ENCODE data around the gene PDZRN4.
"Not testable (repeated sequence)": the region's sequence is repeated elsewhere in the genome, so short reads cannot be mapped to it uniquely, and the experiment has no call there.

Gene PDZRN4

DNA sequence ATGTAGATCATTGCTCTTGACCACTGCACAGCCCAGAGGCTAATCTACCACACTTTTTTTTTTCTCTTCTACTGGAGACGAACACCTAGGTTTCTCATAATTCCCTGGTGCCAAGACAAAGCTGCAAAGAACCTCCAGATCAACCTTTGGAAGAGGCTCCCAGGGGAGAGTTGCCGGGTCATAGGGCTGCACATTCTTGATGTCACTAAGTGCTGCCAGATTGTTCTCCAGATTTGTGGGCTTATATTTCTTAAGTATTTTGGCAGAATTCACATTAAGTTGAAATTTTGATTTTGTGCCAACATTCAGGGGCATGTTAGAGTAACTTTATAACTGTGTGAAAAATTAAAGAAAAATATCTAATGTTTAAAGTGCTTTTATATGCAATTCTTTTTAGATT lies 13.5 kb upstream of the PDZRN4 start:
- DNase-seq (ENCODE audit: low spot score): no peak
- Histone ChIP-seq H3K27ac (no peak overlapping the region), H3K4me3 (no peak overlapping the region)
- TF ChIP-seq, protein P1, sequence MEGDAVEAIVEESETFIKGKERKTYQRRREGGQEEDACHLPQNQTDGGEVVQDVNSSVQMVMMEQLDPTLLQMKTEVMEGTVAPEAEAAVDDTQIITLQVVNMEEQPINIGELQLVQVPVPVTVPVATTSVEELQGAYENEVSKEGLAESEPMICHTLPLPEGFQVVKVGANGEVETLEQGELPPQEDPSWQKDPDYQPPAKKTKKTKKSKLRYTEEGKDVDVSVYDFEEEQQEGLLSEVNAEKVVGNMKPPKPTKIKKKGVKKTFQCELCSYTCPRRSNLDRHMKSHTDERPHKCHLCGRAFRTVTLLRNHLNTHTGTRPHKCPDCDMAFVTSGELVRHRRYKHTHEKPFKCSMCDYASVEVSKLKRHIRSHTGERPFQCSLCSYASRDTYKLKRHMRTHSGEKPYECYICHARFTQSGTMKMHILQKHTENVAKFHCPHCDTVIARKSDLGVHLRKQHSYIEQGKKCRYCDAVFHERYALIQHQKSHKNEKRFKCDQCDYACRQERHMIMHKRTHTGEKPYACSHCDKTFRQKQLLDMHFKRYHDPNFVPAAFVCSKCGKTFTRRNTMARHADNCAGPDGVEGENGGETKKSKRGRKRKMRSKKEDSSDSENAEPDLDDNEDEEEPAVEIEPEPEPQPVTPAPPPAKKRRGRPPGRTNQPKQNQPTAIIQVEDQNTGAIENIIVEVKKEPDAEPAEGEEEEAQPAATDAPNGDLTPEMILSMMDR (IDR thresholded peaks at IDR 0.05): no peak

DNA sequence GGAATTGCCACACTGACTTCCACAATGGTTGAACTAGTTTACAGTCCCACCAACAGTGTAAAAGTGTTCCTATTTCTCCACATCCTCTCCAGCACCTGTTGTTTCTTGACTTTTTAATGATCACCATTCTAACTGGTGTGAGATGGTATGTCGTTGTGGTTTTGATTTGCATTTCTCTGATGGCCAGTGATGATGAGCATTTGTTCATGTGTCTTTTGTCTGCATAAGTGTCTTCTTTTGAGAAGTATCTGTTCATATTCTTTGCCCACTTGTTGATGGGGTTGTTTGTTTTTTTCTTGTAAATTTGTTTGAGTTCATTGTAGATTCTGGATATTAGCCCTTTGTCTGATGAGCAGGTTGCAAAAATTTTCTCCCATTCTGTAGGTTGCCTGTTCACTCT lies 8.6 kb upstream of the PDZRN4 start:
- DNase-seq (ENCODE audit: low spot score); H3K4me3 ChIP-seq; H3K27ac ChIP-seq: not testable (repeated sequence)

DNA sequence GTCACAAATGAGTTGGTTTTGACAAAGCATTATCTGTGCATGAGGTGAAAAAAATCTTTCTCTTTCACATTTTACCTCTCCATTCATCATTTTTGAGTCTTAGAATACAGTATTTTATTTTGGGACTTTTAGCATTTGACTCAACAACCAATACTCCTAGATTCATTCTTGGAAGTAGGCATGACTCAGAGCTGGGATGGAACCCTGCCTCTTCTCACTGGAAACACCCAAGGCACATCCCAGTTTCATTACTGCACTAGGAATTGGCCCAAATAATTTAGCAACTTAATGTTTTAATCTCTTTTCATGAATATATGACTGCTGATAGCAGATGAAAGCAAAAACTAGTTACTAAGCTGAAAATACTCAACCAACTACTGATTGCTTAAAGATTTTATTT lies 3.3 kb upstream of the PDZRN4 start:
- TF ChIP-seq, protein P1 (IDR thresholded peaks at IDR 0.05): no peak
- no peak overlapping the region for H3K4me3 ChIP-seq
- no peak for DNase-seq (ENCODE audit: low spot score)
- H3K27ac ChIP-seq: no peak overlapping the region

DNA sequence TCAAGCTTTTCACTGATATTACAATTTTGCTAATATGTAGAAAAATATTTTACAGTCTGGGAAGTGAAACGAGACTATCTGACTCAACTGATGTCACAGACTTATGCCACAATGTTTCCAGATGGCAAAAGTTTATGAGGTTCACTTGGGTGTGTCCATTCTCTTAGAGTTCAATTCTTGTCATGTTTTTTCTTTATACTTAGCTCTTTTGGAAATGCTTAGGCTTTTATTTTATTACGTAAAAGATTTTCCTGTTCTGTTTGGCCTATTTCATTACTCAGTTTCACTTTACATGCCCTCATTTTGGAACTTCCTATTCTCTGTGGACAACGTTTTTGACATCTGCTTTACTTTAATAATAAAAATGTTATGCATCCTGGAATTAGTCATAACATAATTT lies 2.1 kb upstream of the PDZRN4 start:
- Histone ChIP-seq H3K4me3 (peak overlapping the region; percentile 15), H3K27ac (peak overlapping the region in 1 of 2 donors; percentile 44)
- DNase-seq (ENCODE audit: low spot score): no peak
- TF ChIP-seq, protein P1 (IDR thresholded peaks at IDR 0.05): no peak

DNA sequence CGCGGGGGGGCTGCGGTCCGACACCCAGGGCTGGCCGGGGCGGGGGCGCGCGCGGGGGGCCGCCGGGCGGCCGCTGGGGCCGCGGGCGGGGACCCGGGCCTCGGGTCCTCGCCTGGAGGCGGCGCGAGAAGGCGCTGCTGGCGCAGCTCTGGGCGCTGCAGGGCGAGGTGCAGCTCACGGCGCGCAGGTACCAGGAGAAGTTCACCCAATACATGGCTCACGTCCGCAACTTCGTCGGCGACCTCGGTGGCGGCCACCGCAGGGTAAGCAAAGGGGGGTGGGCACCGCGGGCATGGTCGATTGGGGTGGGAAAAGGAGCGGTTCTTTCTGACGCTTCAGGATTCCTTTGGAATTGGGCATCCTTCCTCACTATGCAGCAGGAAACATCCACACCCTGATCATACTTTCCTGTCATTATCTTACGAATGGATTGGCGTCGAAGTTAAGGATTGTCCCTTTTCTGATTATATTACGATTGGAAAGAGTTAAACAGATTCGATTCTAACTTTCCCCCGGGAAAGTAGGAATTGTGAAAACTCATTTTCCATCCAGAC lies 798 bp downstream of the PDZRN4 start:
- TF ChIP-seq, protein P1 (IDR thresholded peaks at IDR 0.05): no peak
- DNase-seq (ENCODE audit: low spot score): no peak
- Histone ChIP-seq H3K4me3 (peak overlapping the region; percentile 83), H3K27ac (peak overlapping the region; percentile 69 to 88)

DNA sequence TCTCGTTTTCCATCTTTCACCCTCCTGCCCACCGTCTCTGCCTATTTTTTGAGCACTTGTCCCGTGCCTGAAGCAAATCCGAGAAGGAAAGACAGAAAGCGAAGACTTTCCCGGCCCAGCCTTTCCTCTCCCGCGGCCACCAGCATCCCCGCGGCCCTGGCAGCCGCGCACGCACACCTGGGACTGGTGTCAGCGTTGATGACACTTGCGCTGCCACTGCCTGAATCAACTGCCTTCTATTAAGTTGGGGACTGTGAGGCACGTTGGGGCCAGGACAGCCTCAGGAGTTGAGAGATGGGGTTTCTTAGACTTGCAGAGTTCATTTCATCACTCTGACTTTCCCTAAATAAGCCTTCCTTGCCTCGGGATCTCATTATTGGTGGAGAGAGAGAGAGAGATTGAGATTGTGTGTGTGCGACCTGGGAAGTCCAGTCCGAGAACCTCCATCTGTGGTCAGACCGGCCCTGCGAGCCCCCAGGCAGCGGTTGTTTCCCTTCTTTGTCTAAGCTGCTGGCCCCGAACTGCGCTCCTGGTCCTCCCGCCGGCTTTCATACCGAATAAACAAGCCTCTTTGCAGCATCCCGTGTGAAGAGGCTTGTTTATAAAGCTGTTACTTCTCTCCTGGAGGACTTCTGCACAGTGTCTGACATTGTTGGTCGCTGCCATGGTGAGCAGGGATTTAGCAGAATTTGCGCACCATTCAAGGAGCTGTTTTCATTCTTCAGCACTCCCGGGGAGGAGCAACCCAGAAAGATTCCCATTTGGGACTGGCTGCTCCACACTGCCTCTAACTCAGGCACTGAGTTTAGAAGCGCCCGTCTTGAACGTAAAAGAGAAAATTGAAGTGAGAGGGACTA lies 1.5 kb downstream of the PDZRN4 start:
- no peak for DNase-seq (ENCODE audit: low spot score)
- TF ChIP-seq, protein P1 (IDR thresholded peaks at IDR 0.05): no peak
- Histone ChIP-seq H3K27ac (peak overlapping the region; percentile 69 to 88), H3K4me3 (peak overlapping the region; percentile 83)

DNA sequence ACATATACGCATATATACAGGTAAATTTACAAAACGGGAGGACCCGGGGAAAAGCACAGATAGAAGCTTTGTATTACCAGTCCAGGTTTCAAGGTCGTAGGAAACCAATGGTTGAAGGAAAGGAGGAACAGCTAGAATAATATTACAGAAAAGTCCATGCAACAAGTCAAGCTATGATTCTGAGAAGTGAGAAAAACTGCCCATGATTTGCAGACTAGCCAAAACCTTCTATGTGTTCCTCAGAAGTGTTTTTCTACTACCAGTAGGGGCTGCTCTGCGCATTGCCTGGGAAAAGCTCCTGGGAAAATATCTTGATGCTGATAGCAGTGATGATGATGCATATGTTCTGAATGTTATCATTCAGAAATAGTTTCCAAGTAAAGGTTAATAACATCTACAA lies 2.2 kb downstream of the PDZRN4 start:
- Histone ChIP-seq H3K27ac (peak overlapping the region; percentile 69 to 88), H3K4me3 (peak overlapping the region; percentile 83)
- TF ChIP-seq, protein P1 (IDR thresholded peaks at IDR 0.05): peak; percentile 44
- DNase-seq (ENCODE audit: low spot score): no peak

DNA sequence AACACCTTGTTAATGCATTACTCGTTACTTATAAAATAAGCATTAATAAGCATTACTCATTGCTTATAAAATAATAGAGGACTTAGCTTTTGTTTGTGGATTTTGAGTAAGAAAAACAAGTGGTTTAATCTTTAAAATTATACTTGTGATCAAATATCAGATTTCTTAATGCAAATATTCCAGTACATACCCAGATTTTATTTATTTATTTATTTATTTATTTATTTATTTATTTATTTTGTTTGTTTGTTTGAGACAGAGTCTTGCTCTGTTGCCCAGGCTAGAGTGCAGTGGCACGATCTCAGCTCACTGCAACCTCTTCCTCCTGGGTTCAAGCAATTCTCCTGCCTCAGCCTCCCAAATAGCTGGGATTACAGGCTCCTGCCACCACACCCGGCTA lies 3.4 kb downstream of the PDZRN4 start:
- H3K27ac ChIP-seq; H3K4me3 ChIP-seq; DNase-seq (ENCODE audit: low spot score): not testable (repeated sequence)

All from coronary artery (tissue), 2 donors.